Karpas-422 (cell line): ENCODE measurements around the gene ERBB2. TPM values are rescaled to one million over a fixed set of nuclear protein-coding genes. Genes with fewer than 3 reads are reported as not detected.
A peak's percentile ranks its signal among the peaks of the same experiment; 100 is the strongest.

Source experiments
- DNase-seq: peaks from one replicate; pipeline ENCODE4 v3.0.0-alpha.2; 2015
- H2AFZ ChIP-seq: fragments of 200-600 bp; sonication (generic); 2 replicates; pipeline ENCODE4 v1.6.1; 2014; ENCODE audit warnings: antibody characterized with exemption, low read length, mixed read lengths
- H3K27ac ChIP-seq: fragments of 200-600 bp; sonication (generic); 2 replicates; pipeline ENCODE4 v1.5.1; 2014; ENCODE audit warnings: mild to moderate bottlenecking, low read length, moderate library complexity
- H3K27me3 ChIP-seq: fragments of 200-600 bp; sonication (generic); 2 replicates; pipeline ENCODE4 v1.6.1; 2014; ENCODE audit warnings: low read length, mixed read lengths
- H3K36me3 ChIP-seq: fragments of 200-600 bp; sonication (generic); 2 replicates; pipeline ENCODE4 v1.6.1; 2014; ENCODE audit warnings: low read length, mixed read lengths; ENCODE audit not compliant: insufficient read depth
- H3K4me1 ChIP-seq: fragments of 200-600 bp; sonication (generic); 2 replicates; pipeline ENCODE4 v1.6.1; 2014; ENCODE audit warnings: mild to moderate bottlenecking, low read length, mixed read lengths
- H3K4me2 ChIP-seq: fragments of 200-600 bp; sonication (generic); 2 replicates; pipeline ENCODE4 v1.6.1; 2014; ENCODE audit warnings: low read length, low read depth, mild to moderate bottlenecking; ENCODE audit not compliant: poor library complexity, severe bottlenecking
- H3K4me3 ChIP-seq: fragments of 200-600 bp; sonication (generic); 2 replicates; pipeline ENCODE4 v1.5.1; 2014; ENCODE audit warnings: mild to moderate bottlenecking, antibody characterized with exemption, low read length, mixed read lengths
- H3K79me2 ChIP-seq: fragments of 200-600 bp; sonication (generic); 2 replicates; pipeline ENCODE4 v1.6.1; 2014; ENCODE audit warnings: mild to moderate bottlenecking, low read length, mixed read lengths
- H3K9ac ChIP-seq: fragments of 200-600 bp; sonication (generic); 2 replicates; pipeline ENCODE4 v1.6.0; 2014; ENCODE audit warnings: low read length
- H3K9me2 ChIP-seq: fragments of 200-600 bp; sonication (generic), shearing (Covaris generic); replicated peaks from 2 replicates; pipeline ENCODE4 v1.6.0; 2014; ENCODE audit warnings: mild to moderate bottlenecking, low read length, moderate library complexity; ENCODE audit not compliant: insufficient read depth
- H3K9me3 ChIP-seq: fragments of 300-700, 200-600 bp; sonication (generic); 2 replicates; pipeline ENCODE4 v1.6.1; 2014; ENCODE audit warnings: low read length, mixed read lengths
- H4K20me1 ChIP-seq: fragments of 200-600 bp; sonication (generic); 2 replicates; pipeline ENCODE4 v1.6.1; 2014; ENCODE audit warnings: mild to moderate bottlenecking, antibody characterized with exemption, low read length, low read depth; ENCODE audit not compliant: insufficient read depth
- total RNA-seq: library from RNA; depleted of rRNA; stranded (reverse); fragments of >200 nt; shearing (Covaris generic); gene quantifications from 2 replicates; pipeline ENCODE4 v1.2.3, GENCODE V29; 2014; ENCODE audit warnings: low replicate concordance

Gene ERBB2
- total RNA-seq, 1 experiment from 2014 or later: 7.3 TPM

- no peaks in the 10 kb centered on the region for H3K79me2 ChIP-seq
- H3K9me3 ChIP-seq: no peaks in the 10 kb centered on the region
- no peaks in the 10 kb centered on the region for H3K9me2 ChIP-seq
- peak overlapping the region; percentile 49; the same call in 1 of the 2 replicates for H3K4me3 ChIP-seq
- no peaks in the 10 kb centered on the region for H3K27me3 ChIP-seq
- H4K20me1 ChIP-seq: no peaks in the 10 kb centered on the region
- H3K36me3 ChIP-seq: no peaks in the 10 kb centered on the region
- H2AFZ ChIP-seq: no peak overlapping the region
- peak overlapping the region; percentile 67 for H3K27ac ChIP-seq
- H3K9ac ChIP-seq: peak overlapping the region; percentile 44
- H3K4me1 ChIP-seq: peaks cover 56% of the 10 kb centered on the region
- no peak for DNase-seq
- H3K4me2 ChIP-seq: peak overlapping the region; percentile 61
Measured at GRCh38 chr17:39674179-39674578, 25.7 kb upstream of the ERBB2 start.

- peak; percentile 86 for DNase-seq
- peak overlapping the region; percentile 44 for H3K9ac ChIP-seq
- H3K9me3 ChIP-seq: no peaks in the 10 kb centered on the region
- H3K79me2 ChIP-seq: no peaks in the 10 kb centered on the region
- no peaks in the 10 kb centered on the region for H3K9me2 ChIP-seq
- peak overlapping the region; percentile 49; the same call in 1 of the 2 replicates for H3K4me3 ChIP-seq
- H3K4me2 ChIP-seq: peak overlapping the region; percentile 61
- H3K36me3 ChIP-seq: no peaks in the 10 kb centered on the region
- H2AFZ ChIP-seq: no peak overlapping the region
- H3K27ac ChIP-seq: peak overlapping the region; percentile 67
- H4K20me1 ChIP-seq: no peaks in the 10 kb centered on the region
- peaks cover 63% of the 10 kb centered on the region for H3K4me1 ChIP-seq
- H3K27me3 ChIP-seq: no peaks in the 10 kb centered on the region
Measured at GRCh38 chr17:39674702-39675389, 25.0 kb upstream of the ERBB2 start.

GRCh38 chr17:39675390-39676082 is 24.3 kb upstream of the ERBB2 start:
- no peak for DNase-seq
- H3K4me2 ChIP-seq: peak overlapping the region; percentile 61
- no peaks in the 10 kb centered on the region for H3K9me2 ChIP-seq
- no peak overlapping the region for H3K4me3 ChIP-seq
- H3K9ac ChIP-seq: peak overlapping the region; percentile 45
- H3K4me1 ChIP-seq: peaks cover 70% of the 10 kb centered on the region
- no peaks in the 10 kb centered on the region for H4K20me1 ChIP-seq
- H3K27ac ChIP-seq: peak overlapping the region; percentile 67
- no peaks in the 10 kb centered on the region for H3K9me3 ChIP-seq
- no peak overlapping the region for H2AFZ ChIP-seq
- no peaks in the 10 kb centered on the region for H3K27me3 ChIP-seq
- no peaks in the 10 kb centered on the region for H3K36me3 ChIP-seq
- H3K79me2 ChIP-seq: no peaks in the 10 kb centered on the region

GRCh38 chr17:39676198-39676819 is 23.6 kb upstream of the ERBB2 start:
- no peak overlapping the region for H3K4me2 ChIP-seq
- DNase-seq: peak; percentile 60
- H3K9me3 ChIP-seq: no peaks in the 10 kb centered on the region
- peak overlapping the region; percentile 45 for H3K9ac ChIP-seq
- peak overlapping the region; percentile 67 for H3K27ac ChIP-seq
- no peaks in the 10 kb centered on the region for H4K20me1 ChIP-seq
- H3K4me1 ChIP-seq: peaks cover 73% of the 10 kb centered on the region
- no peaks in the 10 kb centered on the region for H3K9me2 ChIP-seq
- H3K4me3 ChIP-seq: no peak overlapping the region
- H3K79me2 ChIP-seq: no peaks in the 10 kb centered on the region
- no peak overlapping the region for H2AFZ ChIP-seq
- no peaks in the 10 kb centered on the region for H3K36me3 ChIP-seq
- no peaks in the 10 kb centered on the region for H3K27me3 ChIP-seq

GRCh38 chr17:39677072-39677471 is 22.8 kb upstream of the ERBB2 start:
- no peaks in the 10 kb centered on the region for H3K9me3 ChIP-seq
- H4K20me1 ChIP-seq: no peaks in the 10 kb centered on the region
- no peak overlapping the region for H2AFZ ChIP-seq
- no peak overlapping the region; the same call in 1 of the 2 replicates for H3K27ac ChIP-seq
- no peaks in the 10 kb centered on the region for H3K27me3 ChIP-seq
- no peak for DNase-seq
- peak overlapping the region; percentile 37; the same call in 1 of the 2 replicates for H3K9ac ChIP-seq
- no peaks in the 10 kb centered on the region for H3K9me2 ChIP-seq
- no peak overlapping the region for H3K4me3 ChIP-seq
- no peaks in the 10 kb centered on the region for H3K36me3 ChIP-seq
- peak overlapping the region; percentile 50 for H3K4me2 ChIP-seq
- no peaks in the 10 kb centered on the region for H3K79me2 ChIP-seq
- peaks cover 69% of the 10 kb centered on the region for H3K4me1 ChIP-seq

- Histone ChIP-seq H3K79me2 (no peaks in the 10 kb centered on the region), H3K9ac (peak overlapping the region; percentile 37), H3K4me3 (no peak overlapping the region), H4K20me1 (no peaks in the 10 kb centered on the region), H3K9me2 (no peaks in the 10 kb centered on the region), H3K36me3 (no peaks in the 10 kb centered on the region), H3K4me2 (peak overlapping the region; percentile 50), H3K9me3 (no peaks in the 10 kb centered on the region), H3K27me3 (no peaks in the 10 kb centered on the region), H2AFZ (no peak overlapping the region), H3K4me1 (peaks cover 65% of the 10 kb centered on the region), H3K27ac (no peak overlapping the region; the same call in 1 of the 2 replicates)
- DNase-seq: no peak
Measured at GRCh38 chr17:39677542-39678339, 22.1 kb upstream of the ERBB2 start.

- Histone ChIP-seq H3K9me3 (no peaks in the 10 kb centered on the region), H3K4me2 (no peak overlapping the region), H3K4me3 (no peak overlapping the region), H3K27ac (no peak overlapping the region), H2AFZ (no peak overlapping the region), H3K27me3 (no peaks in the 10 kb centered on the region), H3K79me2 (no peaks in the 10 kb centered on the region), H3K9ac (no peak overlapping the region; the same call in 1 of the 2 replicates), H3K9me2 (no peaks in the 10 kb centered on the region), H3K4me1 (peaks cover 63% of the 10 kb centered on the region), H3K36me3 (no peaks in the 10 kb centered on the region), H4K20me1 (no peaks in the 10 kb centered on the region)
- DNase-seq: no peak
Measured at GRCh38 chr17:39678340-39679116, 21.3 kb upstream of the ERBB2 start.
